Activated gamma-delta T cell (primary cell): ENCODE results near the gene TBXAS1.
"Not testable (repeated sequence)": the region's sequence is repeated elsewhere in the genome, so short reads cannot be mapped to it uniquely, and the experiment has no call there.

Experiments
- DNase-seq: peaks from one replicate; lab custom pipeline; 2025; lab: John Stamatoyannopoulos, UW

The TBXAS1 gene

DNA sequence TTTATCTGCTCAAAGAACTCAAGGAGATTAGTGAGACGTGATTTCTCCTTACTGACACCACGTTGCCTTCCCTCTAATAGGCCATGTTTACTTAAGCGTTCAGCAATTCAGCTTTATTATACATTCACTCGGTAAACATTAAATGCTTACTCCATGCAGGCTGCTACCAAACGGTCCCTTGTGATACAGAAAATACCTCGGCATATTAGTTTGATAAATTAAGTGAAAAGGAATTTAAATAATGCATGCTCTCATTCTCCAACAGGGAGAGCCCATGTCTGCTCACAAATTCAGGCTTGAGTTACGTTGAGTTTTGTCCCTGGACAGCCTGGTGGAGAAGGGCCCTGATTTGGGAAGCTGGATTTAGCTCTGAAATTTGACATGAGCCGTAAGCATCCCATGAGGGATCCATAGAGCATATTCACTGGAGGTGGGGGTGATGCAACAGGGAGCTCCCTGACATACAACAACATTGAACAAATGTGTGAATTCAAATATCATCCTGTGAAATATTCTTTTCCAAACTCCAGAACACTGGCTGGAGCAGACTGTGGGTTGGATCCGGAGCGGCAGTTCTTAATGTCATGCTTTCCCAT is 86.3 kb downstream of the TBXAS1 start:
- no peak for DNase-seq

DNA sequence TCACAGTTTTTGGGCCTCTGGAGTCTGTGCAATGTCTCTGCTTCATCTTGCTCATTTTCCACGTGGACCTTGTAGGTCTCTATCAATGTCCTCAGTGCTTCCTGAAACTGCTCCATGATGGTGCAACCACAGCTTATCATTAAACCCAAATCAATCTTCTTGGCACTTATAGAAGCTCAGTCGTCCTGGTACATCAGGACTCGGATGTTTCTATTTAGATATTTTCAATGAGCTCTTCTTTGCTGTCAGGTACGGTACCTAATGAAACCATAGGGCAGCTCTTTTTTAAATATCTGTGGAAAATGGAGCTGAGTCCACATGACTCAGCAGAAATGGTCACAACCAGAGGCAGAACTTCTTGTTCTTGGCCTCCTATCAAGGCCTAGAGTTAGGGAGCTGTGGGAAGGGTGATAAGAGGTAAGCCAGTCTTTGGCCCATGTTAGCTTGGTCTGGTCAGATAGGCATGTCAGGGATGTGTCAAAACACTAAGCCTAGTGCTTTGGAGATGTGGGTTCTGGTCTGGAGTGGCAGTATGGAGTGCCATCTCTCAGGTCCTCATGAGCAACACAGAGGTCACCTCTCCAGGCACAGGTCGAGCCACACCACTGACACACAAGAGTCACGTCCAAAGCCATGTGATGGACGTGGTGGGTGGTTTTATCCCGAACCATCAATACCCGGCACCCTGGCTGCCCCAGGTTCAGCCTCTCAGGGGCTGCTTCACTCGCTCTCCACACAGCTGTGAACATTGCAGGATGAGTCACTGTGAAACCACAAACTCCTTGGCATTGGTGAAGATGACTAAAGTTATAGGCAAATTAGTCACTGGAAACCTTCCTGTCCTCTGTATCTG is 87.0 kb downstream of the TBXAS1 start:
- no peak for DNase-seq

DNA sequence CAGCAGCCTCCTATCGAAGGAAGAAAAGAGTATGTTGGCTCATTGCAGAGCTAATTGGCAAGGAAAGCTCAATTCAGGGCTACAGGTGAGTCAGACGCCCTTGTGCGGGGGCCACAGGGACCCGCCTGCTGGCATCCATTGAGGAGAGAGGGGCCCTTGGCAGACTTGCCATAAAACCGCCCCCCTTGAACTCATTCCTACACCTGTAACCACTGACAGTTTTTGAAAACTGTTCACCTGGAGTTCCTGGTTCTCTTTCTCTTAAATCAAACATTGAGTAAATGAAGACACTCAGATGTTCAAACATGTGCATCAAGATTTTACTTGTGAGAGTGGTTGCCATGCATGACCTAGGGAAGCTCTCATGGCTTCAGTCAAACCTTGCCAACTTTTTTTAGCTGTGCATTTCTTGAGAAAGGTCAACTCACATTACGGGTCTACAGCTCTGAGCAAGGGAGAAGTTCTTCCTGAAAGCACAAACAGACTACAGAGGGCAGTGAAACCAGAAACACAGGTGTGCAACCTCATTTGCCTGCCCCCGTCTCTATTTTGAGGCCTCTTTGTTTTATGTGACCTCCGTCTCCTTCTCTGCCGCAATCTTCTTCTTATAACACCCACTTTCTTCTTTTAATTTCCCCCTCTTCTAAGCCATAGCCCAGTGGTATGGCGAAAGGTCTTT is 87.8 kb downstream of the TBXAS1 start:
- no peak for DNase-seq

DNA sequence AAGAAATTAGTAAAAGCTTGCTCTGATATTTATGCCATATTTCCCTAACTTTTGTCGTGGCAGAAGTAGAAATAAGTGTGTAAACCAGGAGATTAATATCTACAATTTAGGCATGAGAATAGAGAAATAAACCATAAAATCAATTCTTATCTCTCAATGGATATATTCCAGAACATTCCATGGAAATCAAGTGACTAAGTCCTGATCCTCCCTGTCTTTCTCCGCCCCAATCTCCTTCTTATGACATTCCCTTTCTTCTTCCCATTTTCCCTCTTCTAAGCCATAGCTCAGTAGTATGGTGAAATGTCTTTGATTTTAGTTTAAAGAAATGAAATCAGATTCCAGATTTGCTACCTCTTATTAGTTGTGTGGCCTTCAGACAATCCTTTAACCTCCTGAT is 88.8 kb downstream of the TBXAS1 start:
- DNase-seq = no peak

DNA sequence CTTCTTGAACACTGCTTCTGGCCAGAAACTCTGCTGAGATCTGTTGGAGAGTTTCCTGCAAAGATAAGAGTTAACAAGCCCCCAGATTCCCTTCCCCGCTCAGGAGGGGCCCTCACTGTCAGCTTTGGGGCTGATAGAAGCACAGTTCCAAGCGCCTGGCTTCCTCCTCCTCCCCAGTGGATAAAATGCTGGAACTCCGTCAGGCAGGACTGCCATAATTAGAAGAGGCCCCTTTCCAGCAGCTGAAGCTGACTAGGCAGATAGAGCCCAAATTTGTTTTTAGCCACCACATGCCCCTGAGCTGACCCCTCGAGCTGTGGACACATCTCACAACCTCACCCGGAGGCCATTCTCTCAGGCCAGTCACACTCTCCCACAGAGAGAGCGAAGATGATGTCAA is 89.4 kb downstream of the TBXAS1 start:
- DNase-seq = no peak

DNA sequence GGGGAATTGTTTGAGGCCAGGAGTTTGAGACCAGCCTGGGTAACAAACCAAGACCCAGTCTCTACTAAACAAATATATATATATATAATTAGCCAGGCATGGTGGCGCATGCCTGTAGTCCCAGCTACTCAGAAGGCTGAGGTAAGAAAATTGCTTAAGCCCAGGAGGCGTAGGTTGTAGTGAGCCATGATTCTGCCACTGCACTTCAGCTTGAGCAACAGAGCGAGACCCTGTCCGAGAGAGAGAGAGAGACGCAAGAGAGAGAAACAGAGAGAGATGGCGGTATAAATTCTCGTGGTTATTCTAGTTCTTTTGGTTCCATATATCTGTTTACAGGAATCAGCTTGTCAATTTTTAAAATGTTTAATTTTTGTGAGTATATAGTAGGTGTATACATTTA is 94.0 kb downstream of the TBXAS1 start:
- no peak for DNase-seq

DNA sequence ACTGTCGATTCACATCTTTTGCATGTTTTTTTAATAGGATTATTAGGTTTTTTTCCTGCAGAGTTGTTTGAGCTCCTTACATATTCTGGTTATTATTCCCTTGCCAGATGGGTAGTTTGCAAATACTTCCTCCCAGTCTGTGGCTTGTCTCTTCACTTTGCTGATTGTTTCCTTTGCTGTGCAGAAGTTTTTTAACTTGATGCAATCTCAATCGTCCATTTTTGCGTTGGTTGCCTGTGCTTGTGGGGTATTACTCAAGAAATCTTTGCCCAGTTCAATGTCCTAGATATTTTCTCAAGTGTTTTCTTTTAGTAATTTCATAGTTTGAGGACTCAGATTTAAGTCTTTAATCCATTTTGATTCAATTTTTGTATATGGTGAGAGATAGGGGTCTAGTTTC is 95.4 kb downstream of the TBXAS1 start:
- no peak for DNase-seq

DNA sequence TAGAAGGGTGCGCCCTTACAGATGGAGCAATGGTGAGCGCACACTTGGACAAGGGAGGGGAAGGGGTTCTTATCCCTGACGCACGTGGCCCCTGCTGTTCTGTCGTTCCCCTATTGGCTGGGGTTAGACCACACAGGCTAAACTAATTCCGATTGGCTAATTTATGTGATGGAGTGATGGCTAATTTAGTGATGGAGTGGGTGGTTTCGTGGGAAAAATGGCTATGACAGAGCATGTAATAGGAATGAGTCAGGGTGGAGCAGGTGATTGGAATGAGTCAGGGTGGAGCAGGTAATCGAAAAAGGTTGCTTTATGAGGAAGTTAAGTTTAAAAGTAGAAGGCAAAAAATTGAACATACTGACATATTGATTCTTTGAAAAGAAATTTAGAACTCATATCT is 100.2 kb downstream of the TBXAS1 start:
- DNase-seq = not testable (repeated sequence)

DNA sequence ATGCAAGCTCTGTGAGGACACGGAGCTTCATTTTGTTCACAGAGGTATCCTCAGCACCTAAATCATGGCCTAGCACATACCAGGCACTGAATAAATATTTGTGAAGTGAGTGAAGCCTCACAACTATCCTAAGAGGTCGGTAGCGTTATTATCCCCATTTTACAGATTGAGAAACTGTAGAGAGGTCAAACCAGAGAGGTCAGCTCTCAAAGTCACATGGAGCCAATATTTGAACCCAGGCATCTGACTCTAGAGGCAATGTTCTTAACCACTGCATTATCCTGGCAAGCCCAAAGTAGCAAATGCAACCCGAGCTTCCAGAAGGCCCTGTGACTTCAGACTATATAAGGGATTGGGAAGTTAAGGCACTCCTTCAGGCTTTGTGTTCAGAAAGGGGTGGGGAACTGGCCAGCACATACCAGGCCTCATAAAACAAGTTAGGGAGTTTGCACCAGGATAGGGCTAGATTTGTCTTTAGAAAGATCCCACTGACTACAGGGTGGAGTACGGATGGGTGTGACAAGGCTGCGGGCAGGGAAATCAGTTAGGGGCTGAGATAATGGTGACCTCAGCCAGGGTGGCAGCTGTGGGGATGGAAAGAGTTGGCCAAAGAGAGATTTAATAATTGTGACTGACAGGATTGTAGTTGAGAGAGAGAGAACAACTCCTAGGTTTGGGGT is 101.4 kb downstream of the TBXAS1 start:
- DNase-seq = no peak

DNA sequence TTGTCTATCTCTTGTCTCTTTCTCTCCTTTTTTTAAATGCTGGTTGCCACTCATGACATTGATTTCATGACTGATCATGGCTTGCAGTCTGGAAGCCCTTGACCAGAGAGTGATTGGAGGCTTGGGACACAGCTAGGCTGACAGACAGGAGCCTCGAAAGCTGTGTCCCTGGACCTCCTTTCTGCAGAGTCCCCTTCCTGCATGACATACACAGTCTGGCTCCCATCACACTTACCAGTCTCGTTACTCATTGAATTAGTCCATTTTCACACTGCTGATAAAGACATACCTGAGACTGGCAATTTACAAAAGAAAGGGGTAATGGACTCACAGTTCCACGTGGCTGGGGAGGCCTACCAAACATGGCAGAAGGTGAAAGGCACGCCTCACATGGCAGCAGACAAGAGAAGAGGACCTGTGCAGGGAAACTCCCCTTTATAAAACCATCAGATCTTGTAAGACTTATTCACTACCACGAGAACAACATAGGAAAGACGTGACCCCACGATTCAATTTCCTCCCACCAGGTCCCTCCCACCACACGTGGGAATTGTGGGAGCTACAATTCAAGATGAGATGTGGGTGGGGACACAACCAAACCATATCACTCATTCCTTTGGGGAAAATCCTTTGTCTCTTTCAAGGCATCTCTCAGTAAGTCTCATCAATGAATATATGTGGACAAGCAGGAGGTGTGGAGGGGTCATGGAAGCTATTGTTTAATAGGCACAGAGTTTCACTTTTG is 102.3 kb downstream of the TBXAS1 start:
- DNase-seq = no peak

DNA sequence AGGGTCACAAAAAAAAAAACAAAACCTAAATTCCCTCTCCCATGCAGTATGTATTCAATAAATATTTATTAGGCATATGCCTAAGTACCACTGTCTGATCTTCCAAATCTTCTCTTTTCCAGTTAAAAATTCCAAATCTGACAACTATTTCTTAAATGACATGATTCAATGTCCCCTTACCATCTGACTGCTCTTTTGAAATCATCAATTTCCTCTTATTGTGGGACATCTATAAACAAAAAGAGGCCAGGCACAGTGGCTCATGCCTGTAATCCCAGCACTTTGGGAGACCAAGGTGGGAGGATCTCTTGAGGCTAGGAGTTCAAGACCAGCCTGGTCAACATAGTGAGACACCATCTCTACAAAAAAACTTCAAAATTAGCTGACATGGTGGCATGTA is 103.5 kb downstream of the TBXAS1 start:
- no peak for DNase-seq

DNA sequence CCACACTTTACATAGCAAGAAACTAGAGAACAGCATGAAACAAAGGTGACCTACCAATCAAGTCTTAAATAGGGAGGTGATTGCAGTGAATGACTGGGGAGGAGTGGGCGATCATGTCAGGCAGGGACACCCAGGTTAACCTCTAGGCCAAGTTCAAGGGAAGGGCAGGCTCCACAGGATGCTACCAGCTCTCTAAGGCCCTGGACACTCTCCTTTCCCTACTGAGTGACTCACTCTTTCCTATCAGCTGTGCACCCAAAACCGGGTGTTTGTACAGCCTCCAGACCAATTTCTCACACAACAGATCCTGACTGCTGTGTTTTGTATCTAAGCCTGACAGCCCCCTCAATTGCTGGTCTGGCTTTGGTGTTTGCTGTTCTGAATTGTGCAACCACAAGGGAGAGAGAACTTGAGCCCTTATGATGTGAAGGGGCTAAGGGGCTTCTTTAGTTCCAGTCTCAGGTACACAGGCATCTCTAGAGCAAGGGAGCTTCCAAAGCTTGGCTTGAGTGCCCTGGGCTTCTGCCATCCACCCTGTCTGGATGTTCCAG is 107.8 kb downstream of the TBXAS1 start:
- no peak for DNase-seq

DNA sequence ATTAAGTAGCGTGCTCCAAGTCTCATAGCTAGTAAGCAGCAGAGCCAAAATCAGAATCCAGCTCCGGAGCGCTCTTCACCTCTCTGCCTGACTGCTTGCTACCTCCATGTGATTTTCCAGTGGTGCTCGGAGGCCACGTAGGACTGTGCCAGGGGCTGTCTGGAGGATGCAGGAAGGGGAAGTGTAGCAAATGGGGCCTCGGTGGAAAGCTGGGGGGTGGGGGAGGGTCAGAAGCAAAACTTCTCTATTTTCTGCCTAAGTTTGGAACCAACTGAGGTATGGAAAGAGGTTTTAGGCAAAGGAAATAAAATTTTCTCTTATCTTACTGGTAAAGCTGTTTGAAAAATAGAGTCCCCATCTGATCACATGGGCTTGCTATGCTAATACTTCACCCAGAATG is 108.7 kb downstream of the TBXAS1 start:
- DNase-seq = no peak

DNA sequence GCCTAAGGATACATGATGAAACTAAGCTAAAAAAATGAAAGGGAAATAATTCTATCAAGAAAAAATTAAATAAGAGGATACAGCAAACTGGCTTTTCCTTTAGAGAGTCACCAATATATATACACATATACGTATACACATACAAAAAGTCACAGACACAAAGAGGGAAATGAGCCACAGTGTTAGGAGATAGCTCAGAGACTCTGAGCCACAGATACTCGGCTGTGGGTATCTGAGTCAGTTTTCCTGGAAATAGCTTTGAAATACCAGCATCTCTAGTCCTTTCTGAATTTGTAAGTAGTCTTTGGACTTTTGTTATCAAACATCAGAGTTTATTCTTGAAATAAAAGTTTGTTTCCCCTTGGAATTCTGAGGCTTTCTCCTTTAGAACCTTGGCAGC is 111.8 kb downstream of the TBXAS1 start:
- no peak for DNase-seq

DNA sequence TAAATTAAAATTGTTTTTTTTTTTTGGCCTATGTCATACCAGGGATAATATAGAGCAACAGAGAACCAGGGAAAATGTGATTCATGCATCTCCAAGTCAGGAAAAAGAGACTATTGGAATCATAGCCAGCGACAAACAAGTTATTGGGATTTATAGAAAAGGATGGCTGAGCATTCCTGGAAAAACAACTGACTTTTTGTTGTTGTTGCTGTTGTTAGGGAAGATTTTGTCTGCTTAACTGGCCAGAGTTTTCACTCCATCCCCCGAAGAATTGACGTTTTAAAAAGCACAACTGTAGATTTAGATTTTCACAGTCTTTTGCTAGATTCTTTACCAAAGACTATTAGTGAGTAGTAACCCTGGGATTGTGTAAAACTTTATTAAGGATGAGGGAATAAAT is 112.4 kb downstream of the TBXAS1 start:
- DNase-seq = no peak

DNA sequence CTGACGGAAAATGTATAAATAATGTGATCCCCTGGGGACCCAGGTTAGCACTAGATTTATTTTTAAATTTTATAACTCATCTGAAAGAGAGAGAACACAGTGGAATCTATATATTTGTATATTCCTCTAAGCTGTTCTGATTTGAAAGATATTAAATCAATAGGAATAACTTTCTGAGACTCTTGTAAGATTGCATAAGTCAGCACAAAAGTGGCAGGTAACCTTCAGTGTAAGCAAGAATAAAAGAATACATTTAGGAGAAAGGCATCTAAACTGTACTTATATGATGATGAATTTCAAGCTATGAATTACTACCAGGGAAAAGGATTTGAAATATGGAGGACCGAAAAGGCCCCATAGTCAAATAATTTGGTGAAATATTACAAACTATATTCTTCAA is 112.8 kb downstream of the TBXAS1 start:
- no peak for DNase-seq

DNA sequence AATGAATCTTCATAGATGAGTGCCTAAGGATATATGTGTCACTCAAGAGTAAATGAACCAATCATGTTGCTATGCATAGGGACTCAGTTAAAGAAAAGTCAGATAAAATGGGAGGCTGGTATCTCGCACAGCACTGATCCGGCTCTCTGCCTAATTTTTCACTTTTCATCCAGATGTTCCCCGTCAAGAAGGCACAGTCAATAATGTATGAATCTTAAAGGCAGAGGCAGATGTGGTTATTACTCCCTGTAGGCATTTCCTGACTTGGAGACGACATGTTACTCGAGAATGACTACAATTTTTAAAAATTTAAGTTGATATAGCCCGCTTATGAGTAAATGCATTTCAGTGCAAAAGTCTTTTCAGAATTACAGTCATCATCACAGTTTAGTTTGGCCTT is 113.6 kb downstream of the TBXAS1 start:
- DNase-seq = no peak

DNA sequence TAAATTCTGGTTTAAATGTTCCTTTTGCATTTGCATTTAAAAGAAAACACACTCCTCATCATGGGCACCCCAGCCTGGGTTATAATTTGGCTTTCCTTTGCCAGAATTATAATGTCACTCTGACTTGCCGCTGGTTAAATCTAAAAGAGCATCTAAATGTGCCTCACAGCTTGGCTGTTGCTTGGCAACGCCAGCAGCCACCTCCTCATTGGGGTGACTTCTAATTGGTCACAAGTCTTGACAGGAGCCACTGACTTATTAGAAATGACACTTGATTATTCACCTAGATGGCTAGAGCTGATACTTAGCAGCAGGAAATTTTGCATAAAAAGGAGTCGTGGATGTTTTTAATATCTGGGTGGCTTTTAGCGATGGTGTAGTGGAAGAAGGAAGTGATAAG is 114.3 kb downstream of the TBXAS1 start:
- DNase-seq = no peak

DNA sequence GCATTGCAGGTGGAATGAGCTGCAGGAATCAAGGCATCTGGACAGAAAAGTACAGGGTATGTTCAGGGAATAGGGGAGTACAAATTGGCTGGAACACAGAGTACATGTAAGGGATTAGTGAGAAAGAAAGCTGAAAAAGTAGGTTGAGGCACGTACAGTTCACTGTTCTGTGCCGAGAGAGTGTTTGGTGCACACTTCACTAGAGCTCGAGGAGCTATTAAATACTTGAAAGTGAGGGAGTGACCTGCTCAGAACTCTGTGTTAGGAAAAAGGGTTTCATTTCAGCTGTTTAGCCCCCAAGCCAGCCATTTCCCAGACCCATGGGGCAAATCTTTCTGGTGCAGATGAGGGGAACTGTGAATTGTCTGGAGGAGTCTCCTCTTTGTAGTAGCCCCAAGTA is 115.2 kb downstream of the TBXAS1 start:
- no peak for DNase-seq

DNA sequence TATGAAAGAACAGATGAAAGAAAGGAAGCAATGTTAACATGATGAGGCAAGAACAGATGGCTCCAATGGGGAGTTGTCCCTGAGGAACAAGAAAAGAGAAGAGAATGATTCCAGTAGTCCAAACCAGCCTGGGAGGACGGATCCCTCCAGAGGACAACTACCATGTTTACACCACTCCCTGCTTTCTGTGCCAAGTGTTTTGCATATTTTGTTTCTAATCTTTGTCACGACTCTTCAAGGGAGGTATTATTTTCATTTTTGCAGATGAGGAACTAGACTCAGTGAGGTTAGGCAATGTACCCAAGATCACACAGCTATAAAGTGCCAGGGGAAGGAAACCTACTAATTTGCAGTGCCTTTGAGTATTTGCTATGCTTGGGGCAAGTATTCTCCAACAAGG is 117.5 kb downstream of the TBXAS1 start:
- DNase-seq = no peak

DNA sequence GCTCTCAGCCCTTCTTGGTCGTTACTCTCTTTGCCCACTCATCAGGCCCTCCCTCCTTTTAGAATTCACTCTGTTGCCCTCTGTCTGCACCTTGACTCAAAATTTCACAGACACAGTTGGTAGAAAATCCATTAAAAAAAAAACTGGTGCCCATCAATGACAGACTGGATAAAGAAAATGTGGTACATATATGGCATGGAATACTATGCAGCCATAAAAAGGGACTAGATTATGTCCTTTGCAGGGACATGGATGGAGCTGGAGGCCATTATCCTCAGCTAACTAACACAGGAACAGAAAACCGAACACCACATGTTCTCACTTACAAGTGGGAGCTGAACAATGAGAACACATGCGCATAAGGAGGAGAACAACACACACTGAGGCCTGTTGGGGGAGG is 118.0 kb downstream of the TBXAS1 start:
- no peak for DNase-seq

DNA sequence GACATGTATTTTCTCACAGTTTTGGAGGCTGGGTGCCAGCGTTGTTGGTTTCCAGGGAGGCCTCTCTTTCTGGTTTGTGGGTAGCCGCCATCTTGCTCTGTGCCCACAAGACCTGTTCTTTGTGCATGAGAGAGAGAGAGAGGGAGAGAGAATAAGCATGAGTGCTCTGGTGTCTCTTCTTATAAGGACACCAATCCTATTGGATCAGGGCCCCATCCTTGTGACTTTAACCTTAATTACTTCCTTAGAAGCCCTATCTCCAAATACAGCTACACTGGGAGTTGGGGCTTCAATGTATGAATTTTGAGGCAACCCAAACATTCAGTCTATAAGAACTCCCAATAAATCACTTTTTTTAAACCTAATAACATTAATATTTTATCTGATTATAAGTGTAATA is 119.1 kb downstream of the TBXAS1 start:
- DNase-seq = no peak
